COLO668 (cell line): ENCODE results near the gene TAF1B.
"Not testable (repeated sequence)": the region's sequence is repeated elsewhere in the genome, so short reads cannot be mapped to it uniquely, and the experiment has no call there.

Experiments used
- DNase-seq: peaks from one replicate; lab custom pipeline; 2025; ENCODE audit not compliant: unreplicated experiment; lab: John Stamatoyannopoulos, UW

The TAF1B gene

DNA sequence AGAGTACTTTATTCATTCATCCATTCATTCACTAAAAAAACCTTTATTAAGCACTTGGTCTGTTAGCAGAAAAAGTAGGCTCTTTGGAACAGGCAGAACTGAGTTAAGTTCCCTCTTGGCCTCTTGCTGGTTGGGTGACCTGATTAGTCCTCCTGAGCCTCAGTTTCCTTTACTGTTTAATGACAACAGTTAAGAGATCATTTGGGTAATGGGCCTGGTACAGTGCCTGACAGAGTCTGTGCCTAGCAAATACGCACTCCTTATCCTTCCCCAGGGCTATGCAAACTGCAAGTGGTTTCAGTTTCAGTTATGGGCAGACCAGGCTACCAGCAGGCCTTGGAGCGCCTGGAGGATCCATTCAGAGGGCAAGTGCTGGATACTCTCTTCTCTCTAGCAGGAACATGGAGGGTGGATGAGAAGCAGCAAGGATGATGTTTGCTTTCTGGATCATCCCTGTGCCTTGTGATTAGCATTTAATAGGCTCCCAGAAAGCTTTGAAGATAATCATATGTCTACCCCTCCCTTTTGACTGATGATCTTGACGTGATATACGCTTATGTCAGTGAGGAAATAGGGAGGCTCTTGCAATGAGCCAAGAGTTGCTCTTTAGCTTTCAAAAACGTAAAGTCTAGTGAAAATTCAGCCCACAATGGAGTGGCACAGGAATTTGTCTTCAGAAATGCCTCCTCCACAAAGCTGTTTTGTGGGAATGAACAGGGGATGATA lies 12.4 kb upstream of the TAF1B start:
- DNase-seq = no peak

DNA sequence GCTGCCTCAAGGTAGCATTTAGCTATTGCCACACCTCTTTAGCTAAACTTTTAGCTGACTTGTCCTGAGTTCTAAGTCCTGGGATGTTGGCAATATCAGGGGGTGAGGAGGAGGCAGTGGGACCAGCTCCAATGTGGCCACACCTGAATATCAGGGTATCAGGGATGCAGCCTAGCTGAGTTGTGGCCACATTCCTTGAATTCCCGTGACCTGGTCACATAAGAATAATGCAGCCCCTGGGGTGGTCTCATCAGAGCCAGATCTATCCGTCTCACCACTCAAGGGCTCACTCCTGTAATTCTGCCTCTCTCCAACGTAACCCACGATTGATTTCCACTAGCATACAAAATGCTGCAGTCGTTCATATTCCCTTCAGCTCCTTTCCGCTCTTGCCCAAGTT lies 11.6 kb upstream of the TAF1B start:
- DNase-seq = no peak

DNA sequence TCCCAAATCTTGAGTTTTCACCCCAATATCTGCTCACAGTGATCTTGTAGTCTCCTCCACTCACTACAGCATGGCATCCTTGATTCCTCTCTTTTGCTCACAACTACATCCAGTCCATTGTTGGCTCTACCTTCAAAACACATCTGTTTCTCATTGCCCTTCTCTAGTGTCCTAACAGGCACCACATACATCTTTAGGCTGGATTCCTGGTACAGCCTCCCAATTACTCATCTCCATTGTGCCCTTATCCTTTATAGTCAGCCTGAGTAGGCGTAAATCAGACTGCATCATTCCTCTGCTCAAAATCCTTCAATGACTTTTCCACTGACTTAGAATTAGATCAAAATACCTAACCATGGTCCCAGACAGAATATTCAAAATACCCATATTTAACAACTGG lies 10.7 kb upstream of the TAF1B start:
- DNase-seq = no peak

DNA sequence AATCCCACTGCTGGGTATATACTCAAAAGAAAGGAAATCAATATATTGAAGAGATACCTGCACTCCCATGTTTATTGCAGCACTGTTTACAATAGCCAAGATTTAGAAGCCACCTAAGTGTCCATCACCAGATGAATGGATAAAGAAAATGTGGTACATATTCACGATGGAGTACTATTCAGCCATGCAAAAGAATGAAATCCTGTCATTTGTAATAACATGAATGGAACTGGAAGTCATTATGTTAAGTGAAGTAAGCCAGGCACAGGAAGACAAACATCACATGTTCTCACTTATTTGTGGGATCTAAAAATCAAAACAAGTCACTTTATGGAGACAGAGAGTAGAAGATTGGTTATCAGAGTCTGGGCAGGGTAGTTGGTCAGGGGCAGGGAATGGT lies 8.2 kb upstream of the TAF1B start:
- DNase-seq = not testable (repeated sequence)

DNA sequence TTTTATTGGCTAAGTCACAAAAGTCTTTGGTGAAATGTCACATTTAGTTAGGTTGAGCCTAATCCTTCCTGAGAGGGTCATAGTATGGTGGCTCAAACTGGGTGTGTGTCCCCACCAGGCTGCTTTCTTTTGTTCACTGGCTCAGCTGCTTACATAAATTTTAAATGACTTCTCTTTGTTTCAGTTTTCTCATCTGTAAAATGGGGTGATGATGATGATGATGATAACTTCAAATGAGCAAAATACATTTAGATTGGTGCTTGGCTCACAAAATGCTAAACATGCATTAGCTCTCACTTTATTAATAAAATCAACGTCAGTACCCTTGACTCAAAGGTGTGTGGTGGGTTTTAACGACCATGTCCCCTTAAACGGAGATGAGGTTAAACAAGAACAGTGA lies 7.2 kb upstream of the TAF1B start:
- no peak for DNase-seq

DNA sequence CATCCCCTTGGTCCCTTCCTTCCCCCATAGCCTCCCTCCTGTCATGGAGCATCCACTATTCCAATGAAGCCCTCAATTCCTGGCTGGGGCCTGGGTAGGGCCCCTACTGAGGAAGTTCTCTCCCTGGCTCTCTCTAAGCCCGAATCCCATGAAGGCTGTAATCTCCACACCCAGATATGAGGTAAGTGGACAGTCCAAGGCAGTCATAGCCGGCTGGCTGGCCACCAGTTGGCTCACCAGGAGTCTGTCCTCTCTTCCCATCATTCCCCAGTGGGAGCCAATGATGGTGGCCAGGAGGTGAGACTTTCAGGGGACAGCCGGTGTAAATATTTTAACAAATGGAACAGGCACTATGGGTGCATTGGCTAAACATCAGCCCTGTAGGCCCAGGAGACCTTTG lies 6.8 kb upstream of the TAF1B start:
- no peak for DNase-seq

DNA sequence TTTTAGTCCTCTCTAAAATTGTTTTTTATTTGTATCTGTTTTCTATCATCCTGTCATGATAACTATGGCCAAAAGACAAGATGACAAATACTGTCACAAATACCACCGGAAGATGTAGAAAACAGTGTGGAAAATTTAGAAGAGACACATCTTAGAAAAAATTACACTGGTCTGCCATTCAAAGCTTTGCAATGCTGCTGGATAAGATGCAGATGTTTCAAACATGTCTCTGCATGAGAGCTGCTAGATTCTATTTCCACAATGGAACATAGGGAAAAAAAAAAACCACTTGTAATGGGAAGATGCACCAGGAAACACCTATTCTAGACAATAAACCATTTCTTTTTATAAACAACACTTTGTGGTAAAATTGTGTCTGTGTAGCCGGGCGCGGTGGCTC lies 5.8 kb upstream of the TAF1B start:
- DNase-seq = no peak

DNA sequence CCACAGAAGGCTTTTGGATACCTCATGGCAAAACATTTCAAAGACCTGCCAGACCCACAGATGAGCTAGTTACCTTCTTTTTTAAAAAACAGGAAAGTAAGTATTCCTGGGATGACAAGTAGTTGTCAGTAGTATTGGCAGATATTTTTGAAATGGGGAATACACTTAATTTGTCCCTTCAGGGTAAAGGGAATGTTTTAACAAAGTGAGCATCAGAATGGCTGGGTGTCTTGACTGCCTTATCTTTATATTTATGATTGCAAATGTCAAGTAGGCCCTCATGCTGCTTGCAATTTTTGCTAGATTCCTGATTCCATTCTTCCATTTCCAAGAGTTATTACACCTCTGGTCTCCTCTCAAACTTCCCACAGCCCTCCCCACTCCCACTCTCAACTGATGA lies 4.9 kb upstream of the TAF1B start:
- DNase-seq = no peak

DNA sequence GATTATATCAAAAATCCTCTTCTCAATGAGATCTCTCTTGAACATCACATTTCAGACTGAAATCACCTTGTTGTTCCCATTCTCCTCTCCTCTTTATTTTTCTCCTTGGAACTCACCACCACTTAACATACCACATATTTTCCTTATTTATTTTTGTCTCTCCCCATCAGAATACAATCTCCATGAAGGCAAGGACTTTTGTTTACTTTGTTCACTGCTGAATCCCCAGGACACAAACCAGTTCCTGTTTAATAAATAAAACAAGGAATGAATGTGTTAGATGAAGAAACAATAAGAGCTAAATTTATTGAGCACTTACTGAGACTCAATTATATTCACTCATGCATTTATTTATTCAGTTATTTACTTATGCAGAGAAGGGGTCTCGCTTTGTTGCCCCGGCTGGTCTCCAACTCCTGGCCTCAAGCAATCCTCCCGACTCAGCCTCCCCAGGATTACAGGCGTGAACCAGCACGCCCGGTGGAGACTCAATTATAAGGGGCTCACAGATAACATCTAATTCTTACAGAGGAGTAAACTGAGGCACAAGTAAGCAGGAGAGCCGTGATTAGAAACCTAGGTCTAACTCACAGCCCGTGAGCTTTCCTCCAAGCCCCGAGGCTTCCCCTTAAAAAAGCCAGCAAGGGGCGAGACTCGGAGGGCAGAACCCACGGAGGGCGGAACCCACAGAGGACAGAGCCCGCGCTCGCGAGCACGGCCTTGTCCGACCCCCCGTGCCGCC lies 616 bp upstream of the TAF1B start:
- no peak for DNase-seq

DNA sequence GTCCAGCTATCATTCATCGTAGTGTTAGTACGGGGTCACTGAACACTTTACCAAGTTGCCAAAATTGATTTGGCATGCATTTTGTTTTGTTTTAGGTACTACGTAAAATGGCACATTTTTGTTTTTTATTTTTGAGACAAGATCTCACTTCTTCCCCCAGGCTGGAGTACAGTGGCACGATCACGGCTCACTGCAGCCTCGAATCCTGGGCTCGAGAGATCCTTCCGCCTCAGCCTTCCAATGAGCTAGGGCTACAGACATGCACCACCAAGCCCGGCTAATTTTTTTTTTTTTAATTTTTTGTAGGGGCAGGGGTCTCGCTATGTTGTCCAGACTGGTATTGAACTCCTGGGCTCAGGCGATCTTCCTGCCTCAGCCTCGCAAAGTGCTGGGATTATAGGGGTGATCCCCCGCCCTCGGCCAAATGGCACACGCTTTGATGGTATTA lies 786 bp downstream of the TAF1B start:
- peak; percentile 21 for DNase-seq

DNA sequence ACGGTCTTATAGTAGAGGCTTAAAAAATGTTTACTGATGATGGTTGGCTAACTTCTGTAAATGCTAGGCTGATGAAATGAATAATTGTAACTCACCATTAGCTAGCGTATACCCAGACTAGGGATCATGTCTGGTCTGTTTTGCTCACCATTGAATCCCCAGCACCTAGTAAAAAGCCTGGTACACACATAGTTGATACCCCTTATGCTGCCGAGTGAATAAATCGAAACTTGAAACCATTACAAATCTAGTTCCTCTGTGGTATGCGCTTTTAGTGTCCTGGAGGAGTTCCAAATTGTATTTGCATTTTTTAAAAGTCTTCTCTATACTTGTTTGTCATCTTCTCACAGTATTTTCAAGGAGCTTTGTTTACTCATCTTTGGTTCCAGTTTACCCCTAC lies 1.3 kb downstream of the TAF1B start:
- no peak for DNase-seq

DNA sequence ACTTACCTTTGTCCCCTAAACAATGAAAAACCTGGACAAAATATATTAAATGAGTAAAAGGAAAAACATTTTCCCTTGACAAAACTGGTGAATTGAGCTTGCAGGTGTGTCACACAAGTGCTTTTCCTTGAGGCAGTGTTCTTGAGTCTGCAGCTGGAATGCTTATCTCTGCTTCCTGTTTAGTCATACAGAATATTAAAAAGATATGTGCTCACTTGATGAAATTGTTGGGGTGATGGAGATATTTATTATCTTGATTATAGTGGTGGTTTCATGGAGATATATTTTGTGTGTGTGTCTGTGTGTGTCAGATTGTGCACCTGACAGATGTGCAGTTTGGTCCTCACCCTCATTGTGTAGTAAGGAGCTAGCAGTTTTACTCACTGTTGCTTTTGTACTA lies 3.3 kb downstream of the TAF1B start:
- DNase-seq = no peak

DNA sequence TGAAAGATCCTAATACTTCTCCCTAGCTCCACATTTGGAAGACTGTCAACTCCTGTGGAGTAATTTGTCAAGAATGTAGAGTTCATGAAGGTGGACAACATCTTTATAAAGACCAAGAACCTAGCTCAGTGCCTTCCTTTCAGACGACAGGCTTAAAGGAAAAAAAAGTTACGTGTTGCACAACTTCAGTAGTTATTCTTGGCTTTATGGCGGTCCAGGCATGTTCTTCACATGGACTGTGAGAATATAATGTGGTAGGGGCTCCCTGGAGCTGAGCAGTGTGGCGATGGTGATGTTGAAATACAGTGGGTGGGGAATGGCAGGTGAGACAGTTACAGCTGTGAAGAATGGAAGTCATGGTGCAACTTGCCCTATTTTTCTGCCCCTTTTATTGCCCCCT lies 3.9 kb downstream of the TAF1B start:
- DNase-seq = no peak

DNA sequence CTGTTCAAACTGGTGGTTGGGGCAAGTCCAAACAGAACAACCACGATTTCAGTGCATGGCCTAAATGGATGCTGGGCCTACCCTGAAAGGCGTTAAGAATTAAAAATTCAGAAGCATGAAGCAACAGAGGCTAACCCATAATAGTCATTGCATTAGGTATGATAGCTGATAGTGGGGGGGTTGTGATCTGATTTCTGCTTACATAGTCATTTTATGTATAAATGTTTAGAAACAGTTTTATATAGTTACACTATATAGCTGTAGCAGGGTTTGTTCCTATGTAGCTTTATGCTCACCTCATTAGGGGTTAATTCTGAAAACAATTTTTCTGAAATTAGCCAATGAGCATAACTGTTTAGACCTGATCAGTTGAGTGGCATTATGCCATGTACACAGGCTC lies 9.6 kb downstream of the TAF1B start:
- no peak for DNase-seq

DNA sequence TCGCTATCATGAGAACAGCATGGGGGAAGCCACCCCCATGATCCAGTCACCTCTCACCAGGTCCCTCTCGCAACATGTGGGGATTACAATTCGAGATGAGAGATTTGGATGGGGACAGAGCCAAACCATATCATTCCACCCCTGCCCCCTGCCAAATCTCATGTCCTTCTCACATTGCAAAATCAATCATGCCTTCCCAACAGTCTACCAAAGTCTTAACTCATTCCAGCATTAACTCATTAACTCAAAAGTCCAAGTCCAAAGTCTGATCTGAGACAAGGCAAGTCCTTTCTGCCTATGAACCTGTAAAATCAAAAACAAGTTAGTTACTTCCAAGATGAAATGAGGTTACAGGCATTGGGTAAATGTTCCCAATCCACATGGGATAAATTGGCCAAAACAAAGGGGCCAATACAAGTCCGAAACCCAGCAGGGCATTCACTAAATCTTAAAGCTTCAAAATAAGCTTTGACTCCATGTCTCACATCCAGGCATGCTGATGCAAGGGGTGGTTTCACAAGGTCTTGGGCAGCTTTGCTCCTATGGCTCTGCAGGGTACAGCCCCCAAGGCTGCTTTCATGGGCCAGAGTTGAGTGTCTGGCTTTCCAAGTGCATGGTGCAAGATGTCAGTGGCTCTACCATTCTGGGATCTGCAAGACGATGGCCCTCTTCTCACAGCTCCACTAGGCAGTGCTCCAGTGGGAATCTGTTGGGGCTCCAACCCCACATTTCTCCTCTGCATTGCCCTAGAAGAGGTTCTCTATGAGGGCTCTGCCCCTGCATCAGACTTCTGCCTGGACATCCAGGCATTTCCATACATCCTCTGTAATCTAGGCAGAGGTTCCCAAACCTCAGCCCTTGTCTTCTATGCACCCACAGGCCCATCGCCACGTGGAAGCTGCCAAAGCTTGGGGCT lies 14.8 kb downstream of the TAF1B start:
- DNase-seq = no peak

DNA sequence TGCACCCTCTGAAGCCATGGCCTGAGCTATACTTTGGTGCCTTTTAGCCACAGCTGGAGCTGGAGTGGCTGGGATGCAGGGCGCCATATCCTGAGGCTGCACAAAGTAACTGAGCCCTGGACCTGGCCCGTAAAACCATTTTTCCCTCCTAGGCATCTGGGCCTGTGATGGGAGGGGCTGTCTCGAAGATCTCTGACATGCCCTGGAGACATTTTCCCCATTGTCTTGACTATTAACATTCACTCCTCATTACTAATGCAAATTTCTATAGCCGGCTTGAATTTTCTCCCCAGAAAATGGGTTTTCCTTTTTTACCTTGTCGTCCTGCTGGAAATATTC lies 15.4 kb downstream of the TAF1B start:
- no peak for DNase-seq

DNA sequence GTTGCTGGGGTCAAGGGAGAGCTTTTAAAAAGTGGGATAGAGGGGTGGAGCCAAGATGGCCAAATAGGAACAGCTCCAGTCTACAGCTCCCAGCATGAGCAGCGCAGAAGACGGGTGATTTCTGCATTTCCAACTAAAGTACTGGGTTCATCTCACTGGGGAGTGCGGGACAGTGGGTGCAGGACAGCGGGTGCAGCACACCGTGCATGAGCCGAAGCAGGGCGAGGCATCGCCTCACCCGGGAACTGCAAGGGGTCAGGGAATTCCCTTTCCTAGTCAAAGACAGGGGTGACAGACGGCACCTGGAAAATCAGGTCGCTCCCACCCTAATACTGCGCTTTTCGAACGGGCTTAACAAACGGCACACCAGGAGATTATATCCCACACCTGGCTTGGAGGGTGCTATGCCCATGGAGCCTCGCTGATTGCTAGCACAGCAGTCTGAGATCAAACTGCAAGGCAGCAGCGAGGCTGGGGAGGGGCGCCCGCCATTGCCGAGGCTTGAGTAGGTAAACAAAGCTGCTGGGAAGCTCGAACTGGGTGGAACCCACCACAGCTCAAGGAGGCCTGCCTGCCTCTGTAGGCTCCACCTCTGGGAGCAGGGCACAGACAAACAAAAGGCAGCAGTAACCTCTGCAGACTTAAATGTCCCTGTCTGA lies 17.8 kb downstream of the TAF1B start:
- DNase-seq = not testable (repeated sequence)

DNA sequence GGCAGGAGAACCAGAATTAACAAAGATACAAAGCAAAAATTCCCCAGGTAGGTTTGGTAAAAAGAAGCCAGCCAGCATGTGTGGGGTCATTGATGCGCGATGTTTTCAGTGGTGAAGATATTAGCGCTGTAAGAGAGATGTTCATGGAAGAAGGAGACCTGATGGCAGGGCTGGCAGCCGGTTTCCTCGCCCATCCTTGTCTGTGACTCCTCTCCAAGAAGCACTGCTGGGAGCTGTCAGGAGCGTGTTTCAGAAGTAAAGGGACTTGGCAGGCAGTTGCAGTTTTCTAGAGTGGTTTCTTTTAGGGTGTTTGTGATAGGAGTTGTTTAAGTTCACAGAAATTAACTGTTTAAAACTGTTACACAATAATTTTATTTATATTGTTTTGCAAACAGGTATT lies 24.6 kb downstream of the TAF1B start:
- DNase-seq = no peak

DNA sequence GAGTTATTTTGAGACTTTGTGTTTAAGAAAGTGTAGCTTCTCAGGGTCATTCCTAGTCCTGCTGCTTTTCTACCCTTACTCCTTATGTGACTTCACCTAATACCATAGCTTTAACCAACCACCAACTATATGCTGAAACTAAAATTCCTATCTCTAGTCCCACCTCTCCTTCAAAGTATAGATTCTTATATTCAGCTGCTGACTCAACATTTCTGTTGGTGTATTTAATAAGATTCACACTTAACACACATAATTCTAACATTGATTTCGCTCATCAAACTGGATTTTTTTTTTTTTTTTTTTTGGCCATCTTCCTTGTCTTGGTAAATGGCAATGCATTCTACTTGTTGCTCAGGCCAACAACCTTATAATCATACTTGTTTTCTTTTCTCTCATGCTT lies 30.1 kb downstream of the TAF1B start:
- DNase-seq = no peak

DNA sequence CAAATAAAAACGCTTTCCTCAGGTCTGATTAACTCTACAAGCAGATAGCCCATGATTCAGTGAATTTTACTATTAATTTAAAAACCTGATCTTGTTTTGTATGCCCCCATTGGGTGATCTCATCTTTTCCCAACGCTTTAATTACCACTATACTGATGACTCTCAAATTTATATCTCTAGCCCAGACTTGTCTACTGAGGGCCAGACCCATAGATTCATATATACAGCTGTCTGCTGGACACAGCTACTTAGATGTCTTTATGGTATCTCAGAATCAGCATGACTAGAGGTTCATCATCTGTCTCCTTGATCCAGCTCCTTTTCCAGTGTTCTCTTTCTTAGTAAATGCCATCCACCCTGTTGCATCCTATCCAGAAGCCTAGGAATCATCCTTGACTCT lies 33.8 kb downstream of the TAF1B start:
- no peak for DNase-seq

DNA sequence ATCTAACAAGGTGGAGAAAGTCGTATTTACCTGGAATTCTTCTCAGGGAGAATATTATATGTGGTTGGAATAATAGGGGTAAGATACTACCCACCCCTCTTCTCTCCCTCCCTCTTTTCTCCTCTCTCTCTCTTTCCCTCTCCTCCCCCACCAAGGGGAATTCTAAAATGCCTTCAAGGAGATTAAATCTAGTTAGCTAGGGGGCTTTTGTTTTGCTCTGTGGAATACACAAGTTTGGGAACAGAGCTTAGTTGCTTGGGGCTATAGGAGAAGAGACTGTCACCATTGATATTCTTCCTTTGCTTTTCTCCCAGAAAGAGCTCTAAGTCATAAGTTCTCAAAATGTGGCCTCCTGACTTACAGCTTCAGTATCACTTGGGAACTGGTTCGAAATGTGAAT lies 34.5 kb downstream of the TAF1B start:
- DNase-seq = no peak
